CD4-positive, alpha-beta T cell treated with Interleukin-17A for 4 hours (primary cell): Measurements from ENCODE around the gene GPC3.
"Not testable (repeated sequence)": the region's sequence is repeated elsewhere in the genome, so short reads cannot be mapped to it uniquely, and the experiment has no call there.

Experiments used
- DNase-seq: peaks from one replicate; pipeline ENCODE4 v3.0.0-alpha.2; 2020; ENCODE audit warnings: mixed read lengths

The GPC3 gene

GRCh38 chrX:133746593-133746992, 238.8 kb downstream of the GPC3 start:
- DNase-seq, result no peak

DNA sequence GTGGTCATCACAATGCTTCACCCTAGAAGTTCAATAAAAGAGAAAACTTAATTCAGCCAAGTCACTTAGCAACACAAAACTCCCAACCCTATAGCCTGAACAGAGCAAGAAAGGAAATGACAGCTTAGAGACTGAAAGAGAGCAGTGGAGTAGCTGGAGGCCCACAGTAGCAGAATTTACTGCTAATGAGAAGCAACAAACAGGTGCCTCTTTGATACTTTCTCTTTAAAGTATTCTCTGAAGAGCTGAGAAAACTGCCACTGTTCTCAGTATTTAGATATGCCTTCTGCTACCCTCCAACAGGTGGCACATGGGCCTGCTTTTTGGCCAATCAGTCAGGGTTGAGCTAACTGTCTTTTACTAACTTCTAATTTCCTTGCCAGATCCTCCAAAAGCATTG, 240.0 kb downstream of the GPC3 start:
- peak; percentile 34 for DNase-seq

- DNase-seq, result no peak
Observed at GRCh38 chrX:133742602-133743305, 242.6 kb downstream of the GPC3 start.

DNA sequence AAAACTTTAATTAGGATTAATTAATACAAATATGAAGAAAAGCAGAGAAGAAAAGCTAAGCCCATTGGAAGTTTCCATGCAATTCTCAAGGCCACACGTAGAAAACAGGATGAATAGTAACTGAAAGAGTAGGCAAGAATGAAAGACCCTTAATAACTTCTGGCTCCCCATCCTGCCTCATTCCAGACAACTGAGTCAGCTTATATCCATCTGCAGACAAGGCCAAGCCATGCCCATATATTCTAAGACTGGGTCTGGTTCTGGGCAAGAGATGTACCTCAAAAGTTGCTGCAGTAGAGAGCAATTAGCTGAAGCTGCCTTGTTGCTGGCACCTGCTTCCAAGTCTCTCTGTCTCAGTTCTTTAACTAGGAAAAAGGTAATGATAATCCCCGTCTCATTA, 244.1 kb downstream of the GPC3 start:
- no peak for DNase-seq

GRCh38 chrX:133726642-133727041, 258.8 kb downstream of the GPC3 start:
- no peak for DNase-seq

- DNase-seq, result no peak
Observed at GRCh38 chrX:133726211-133726630, 259.2 kb downstream of the GPC3 start.

DNA sequence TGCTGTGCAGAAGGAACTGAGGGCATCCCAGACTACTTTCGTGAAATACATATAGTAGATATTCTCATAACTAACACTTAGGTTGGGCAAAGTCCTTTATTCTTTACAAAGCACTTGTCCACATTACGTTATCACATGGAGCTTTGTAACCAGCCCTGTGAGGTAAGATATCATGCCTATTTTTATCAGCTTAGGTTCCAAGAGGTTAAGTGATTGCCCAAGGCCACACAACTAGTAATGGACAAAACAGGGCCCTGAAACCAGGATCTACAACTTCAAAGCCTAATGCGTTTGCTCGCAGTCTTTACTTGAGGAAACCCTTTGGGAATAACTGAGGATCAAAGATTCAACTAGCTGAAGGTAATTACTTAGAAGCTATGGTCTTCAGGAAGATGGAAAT, 261.5 kb downstream of the GPC3 start:
- no peak for DNase-seq

- DNase-seq, result peak; percentile 7
Observed at GRCh38 chrX:133722756-133723155, 262.6 kb downstream of the GPC3 start.

DNA sequence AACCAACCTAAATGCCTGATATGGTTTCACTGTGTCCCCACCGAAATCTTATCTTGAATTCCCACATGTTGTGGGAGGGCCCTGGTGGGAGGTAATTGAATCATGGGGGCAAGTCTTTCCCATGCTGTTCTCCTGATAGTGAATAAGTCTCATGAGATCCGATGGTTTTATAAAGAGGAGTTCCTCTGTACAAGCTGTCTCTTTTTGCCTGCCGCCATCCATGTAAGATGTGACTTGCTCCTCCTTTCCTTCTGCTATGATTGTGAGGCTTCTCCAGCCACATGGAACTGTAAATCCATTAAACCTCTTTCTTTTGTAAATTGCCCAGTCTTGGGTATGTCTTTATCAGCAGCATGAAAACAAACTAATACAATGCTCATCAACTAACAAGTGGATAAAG, 265.1 kb downstream of the GPC3 start:
- not testable (repeated sequence) for DNase-seq

GRCh38 chrX:133715715-133716114, 269.7 kb downstream of the GPC3 start:
- DNase-seq, result no peak

DNA sequence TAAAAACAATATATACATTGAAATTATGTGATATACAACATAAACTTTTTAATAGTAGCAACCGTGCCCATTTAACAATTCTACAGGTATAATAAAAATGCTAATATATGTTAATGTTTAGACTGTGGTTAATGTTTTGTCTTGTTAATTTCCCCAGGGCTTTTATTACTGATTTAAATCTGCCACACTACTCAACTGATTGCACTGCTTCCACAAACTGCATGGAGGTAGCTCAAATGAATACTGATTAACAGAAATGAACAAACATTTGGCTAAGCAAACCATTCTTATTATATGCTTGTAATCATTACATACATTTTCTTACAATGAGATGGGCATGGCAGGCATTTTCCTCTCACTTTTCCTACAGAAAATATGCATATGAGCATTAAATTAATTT, 275.9 kb downstream of the GPC3 start:
- DNase-seq, result no peak

DNA sequence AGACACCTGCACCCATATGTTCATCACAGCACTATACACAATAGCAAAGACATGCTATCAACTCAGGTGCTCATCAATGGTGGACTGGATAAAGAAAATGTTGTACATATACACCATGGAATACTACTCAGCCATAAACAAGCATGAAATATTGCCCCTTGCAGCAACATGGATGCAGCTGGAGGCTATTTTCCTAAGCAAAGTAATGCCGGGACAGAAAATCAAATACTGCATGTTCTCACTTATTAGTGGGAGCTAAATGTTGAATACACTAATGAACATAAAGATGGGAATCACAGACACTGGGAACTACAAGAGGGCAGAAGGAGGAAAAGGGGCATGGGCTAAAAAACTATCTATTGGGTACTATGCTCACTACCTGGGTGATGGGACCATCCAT, 278.5 kb downstream of the GPC3 start:
- DNase-seq, result no peak

- DNase-seq, result no peak
Observed at GRCh38 chrX:133702230-133702629, 283.2 kb downstream of the GPC3 start.

- no peak for DNase-seq
Observed at GRCh38 chrX:133699023-133699728, 286.2 kb downstream of the GPC3 start.

GRCh38 chrX:133698298-133698697, 287.1 kb downstream of the GPC3 start:
- DNase-seq, result no peak

- DNase-seq, result no peak
Observed at GRCh38 chrX:133697656-133698055, 287.7 kb downstream of the GPC3 start.

DNA sequence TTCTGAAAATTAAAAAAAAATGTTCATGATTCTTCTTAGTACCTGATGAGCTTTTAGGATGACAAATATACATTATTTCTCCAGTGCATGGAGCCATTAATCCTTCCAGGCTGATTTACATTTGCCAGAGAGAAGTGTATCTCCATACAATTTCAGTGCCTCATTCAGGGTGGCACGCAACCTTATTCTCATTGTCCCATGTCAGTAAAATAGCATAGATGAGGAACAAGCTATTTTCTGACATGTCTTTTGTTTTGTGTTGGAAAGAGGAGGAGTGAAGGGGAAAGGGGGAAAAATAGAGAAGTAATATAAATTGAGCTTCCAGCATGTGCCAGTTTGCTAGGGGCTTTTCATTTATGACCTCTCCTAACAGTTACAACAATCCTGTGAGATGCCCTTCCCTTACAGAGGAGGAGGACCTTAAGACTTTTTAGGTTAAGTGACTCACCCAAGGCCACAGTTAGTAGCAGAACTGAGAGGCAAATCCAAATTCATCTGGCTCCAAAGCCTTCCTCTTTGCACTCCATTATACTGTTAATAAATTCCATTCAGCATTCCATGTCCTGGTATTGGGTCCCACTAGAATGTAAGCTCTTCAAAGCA, 295.3 kb downstream of the GPC3 start:
- DNase-seq, result no peak

DNA sequence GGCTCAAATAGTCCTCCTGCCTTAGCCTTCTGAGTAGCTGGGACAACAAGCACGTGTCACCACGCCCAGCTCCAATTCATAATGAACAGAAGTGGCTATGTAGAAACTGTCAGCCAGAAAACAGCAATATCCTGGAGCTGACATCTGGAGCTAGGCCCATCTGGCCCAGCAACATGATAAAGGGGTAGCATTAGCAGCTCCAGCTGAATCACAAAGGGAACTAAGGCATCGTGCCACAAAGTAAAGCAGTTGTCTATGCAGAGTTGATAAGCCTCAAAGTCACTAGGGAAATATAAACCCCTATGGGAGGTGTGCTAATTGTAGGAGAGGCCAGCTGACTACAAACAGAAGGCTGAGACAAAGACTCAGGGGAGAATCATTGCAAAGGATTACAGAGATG, 299.6 kb downstream of the GPC3 start:
- DNase-seq, result no peak

GRCh38 chrX:133681897-133682296, 303.5 kb downstream of the GPC3 start:
- DNase-seq, result no peak

DNA sequence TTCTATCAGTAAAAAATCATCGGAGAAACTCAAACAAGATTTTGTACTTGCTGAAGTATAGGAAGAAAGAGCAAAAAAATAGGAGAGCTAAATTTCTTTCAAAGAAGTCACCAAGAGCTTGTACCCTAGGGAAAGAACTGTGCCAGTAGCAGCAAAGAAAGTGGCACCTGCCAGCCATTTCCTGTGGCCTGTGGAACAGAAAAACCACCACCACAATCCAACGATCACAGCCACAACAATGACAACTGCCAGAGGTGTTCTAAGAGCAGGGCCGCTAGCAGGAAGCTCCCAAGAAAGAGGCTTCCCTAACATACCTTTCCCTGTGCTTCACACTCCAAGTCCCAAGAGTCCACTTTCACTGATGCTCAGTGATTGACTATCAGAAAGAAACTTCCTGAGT, 304.0 kb downstream of the GPC3 start:
- DNase-seq, result no peak

GRCh38 chrX:133677123-133678063, 308.0 kb downstream of the GPC3 start:
- DNase-seq, result no peak

- DNase-seq, result no peak
Observed at GRCh38 chrX:133676344-133677122, 308.9 kb downstream of the GPC3 start.
